HG03175 (cell line): ENCODE results near the gene RPL41.
A peak's percentile ranks its signal among the peaks of the same experiment; 100 is the strongest.
"Not testable (repeated sequence)": the region's sequence is repeated elsewhere in the genome, so short reads cannot be mapped to it uniquely, and the experiment has no call there.

ENCODE experiments used
- ATAC-seq: cut with Tn5 transposase; IDR thresholded peaks from one replicate; pipeline ENCODE4 v1.9.1; 2021; ENCODE audit warnings: mild to moderate bottlenecking, moderate library complexity; ENCODE audit not compliant: unreplicated experiment

Gene RPL41

GRCh38 chr12:56102683-56103065 is 13.8 kb upstream of the RPL41 start:
- ATAC-seq = no peak

- no peak for ATAC-seq
Measured at GRCh38 chr12:56103066-56103711, 13.2 kb upstream of the RPL41 start.

GRCh38 chr12:56103823-56104108 is 12.7 kb upstream of the RPL41 start:
- no peak for ATAC-seq

GRCh38 chr12:56104109-56104814 is 12.2 kb upstream of the RPL41 start, which contains the start of gene PA2G4:
Gene PA2G4 (plus strand): TSS chr12:56104559. CDS start chr12:56104738, 179 bp downstream.
- peak; percentile 97 for ATAC-seq

GRCh38 chr12:56104815-56105608 is 11.4 kb upstream of the RPL41 start:
- ATAC-seq = peak; percentile 17

GRCh38 chr12:56105609-56105902 is 10.9 kb upstream of the RPL41 start:
- ATAC-seq = no peak

GRCh38 chr12:56107242-56107641 is 9.2 kb upstream of the RPL41 start:
- no peak for ATAC-seq

- ATAC-seq = no peak
Measured at GRCh38 chr12:56110571-56110970, 5.9 kb upstream of the RPL41 start.

- no peak for ATAC-seq
Measured at GRCh38 chr12:56114084-56114483, 2.3 kb upstream of the RPL41 start.

GRCh38 chr12:56115329-56115728 is 1.1 kb upstream of the RPL41 start:
- ATAC-seq = no peak

GRCh38 chr12:56117082-56117706 is 761 bp downstream of the RPL41 start:
- not testable (repeated sequence) for ATAC-seq

- peak; percentile 85 for ATAC-seq
Measured at GRCh38 chr12:56117778-56118687, 1.6 kb downstream of the RPL41 start, which contains the start of gene ZC3H10. Gene ZC3H10 (plus strand): TSS chr12:56118266. CDS start chr12:56120563, 2,297 bp downstream.

GRCh38 chr12:56118688-56119357 is 2.4 kb downstream of the RPL41 start:
- no peak for ATAC-seq

GRCh38 chr12:56119361-56119796 is 2.9 kb downstream of the RPL41 start:
- ATAC-seq = no peak

- no peak for ATAC-seq
Measured at GRCh38 chr12:56120158-56120846, 3.9 kb downstream of the RPL41 start.

- no peak for ATAC-seq
Measured at GRCh38 chr12:56121204-56121870, 4.9 kb downstream of the RPL41 start.

- no peak for ATAC-seq
Measured at GRCh38 chr12:56122637-56123036, 6.2 kb downstream of the RPL41 start.

GRCh38 chr12:56124133-56124532 is 7.7 kb downstream of the RPL41 start:
- no peak for ATAC-seq

GRCh38 chr12:56126732-56127239 is 10.4 kb downstream of the RPL41 start:
- ATAC-seq = no peak
